K562 treated with DMSO at 1 percent for 4 hours (cell line): ENCODE data around the gene MAP4K3. TPM values are rescaled to one million over a fixed set of nuclear protein-coding genes. Genes with fewer than 3 reads are reported as not detected.

Source experiments
- total RNA-seq: library from RNA; unstranded; fragments of 300-600 nt; gene quantifications from 2 replicates; pipeline ENCODE4 v1.2.3, GENCODE V29; 2022; ENCODE audit not compliant: insufficient read depth

MAP4K3 gene
- total RNA-seq, result 4.8 and 4.9 TPM in 2 replicates

GRCh38 chr2:39436592-39437521, at the start of gene MAP4K3:
Gene MAP4K3, minus strand, starts transcription at chr2:39437285. Its CDS starts 298 bp downstream, at chr2:39436987.

GRCh38 chr2:39243469-39244123, 193.5 kb downstream of the MAP4K3 start, which contains the start of gene CDKL4:
Gene CDKL4, minus strand, starts transcription at chr2:39243970.

Other genes starting within 250 kb of the MAP4K3 start
- not detected in 2 replicates for gene CDKL4, start 193.3 kb downstream of the MAP4K3 start, total RNA-seq
- gene TMEM178A, start 228.6 kb upstream of the MAP4K3 start, total RNA-seq, result 0.40 TPM in 1 of 2 replicates, not detected in the other